ENCODE data around the gene SYNGR1. TPM values are rescaled to one million over a fixed set of nuclear protein-coding genes. Genes with fewer than 3 reads are reported as not detected.

Gene SYNGR1
- polyA plus RNA-seq, 1 donor = 11.2 TPM

DNA sequence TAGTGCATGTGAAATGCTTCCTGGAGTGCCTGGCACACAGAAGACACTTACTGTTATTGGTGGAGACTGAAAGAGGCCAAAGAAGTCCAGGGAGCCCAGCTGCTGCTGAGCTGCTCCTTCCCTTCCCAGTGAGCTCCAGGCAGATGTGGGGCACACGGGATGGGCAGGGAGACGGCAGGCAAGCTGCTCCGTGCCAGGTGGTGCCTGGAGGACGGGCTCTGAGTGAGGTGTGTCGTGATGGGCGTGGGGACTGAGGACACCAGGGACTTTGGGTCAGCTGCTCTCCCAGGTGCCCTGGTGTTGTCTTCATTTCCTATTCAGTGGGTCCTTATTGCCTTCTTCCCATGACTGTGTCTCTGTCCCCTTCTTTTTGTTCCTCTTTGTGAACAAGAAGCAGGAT, 69.3 kb downstream of the SYNGR1 start:
- Histone ChIP-seq H3K9me3 (ENCODE audit: control insufficient read depth, low read depth, low read length) (no peaks in the 10 kb centered on the region), H3K27ac (ENCODE audit: low read length) (no peak overlapping the region), H3K27me3 (ENCODE audit: control insufficient read depth, insufficient read depth, low read length) (no peaks in the 10 kb centered on the region), H3K4me1 (ENCODE audit: control insufficient read depth, insufficient read depth, low read length) (no peaks in the 10 kb centered on the region), H3K4me3 (ENCODE audit: low read length) (no peak overlapping the region), H3K36me3 (ENCODE audit: control insufficient read depth, insufficient read depth, low read length) (peaks cover 82% of the 10 kb centered on the region)
- no peak for DNase-seq
- WGBS (ENCODE audit: insufficient coverage, low lambda C conversion rate) = no CpG with 5 or more reads among the region's 6 CpGs

DNA sequence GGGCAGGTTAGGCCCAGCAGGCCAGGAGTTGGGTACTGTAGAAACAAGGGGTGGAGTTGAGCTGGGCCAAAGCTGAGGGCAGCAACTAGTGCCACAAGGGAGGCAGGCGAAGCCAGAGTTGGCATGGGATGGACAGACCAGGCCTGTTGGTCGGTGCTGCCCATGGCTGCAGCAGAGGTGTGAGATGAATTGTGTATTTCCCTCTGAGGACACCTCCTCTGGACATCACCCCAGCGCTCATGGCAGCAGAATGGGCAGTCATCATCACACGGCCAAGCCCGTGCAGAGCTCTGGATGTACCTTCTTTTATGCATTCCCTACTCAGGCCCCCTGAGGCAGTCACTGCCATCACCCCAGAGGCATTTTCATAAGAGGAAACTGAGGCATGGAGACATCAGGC, 70.1 kb downstream of the SYNGR1 start:
- H3K36me3 ChIP-seq (ENCODE audit: control insufficient read depth, insufficient read depth, low read length) = peaks cover 82% of the 10 kb centered on the region

GRCh38 chr22:39421691-39422090, 71.9 kb downstream of the SYNGR1 start:
- DNase-seq = no peak

More for the DNA sequence above, 70.1 kb downstream of the SYNGR1 start:
- Histone ChIP-seq H3K27me3 (ENCODE audit: control insufficient read depth, insufficient read depth, low read length) (no peaks in the 10 kb centered on the region), H3K4me1 (ENCODE audit: control insufficient read depth, insufficient read depth, low read length) (no peaks in the 10 kb centered on the region), H3K27ac (ENCODE audit: low read length) (no peak overlapping the region), H3K4me3 (ENCODE audit: low read length) (no peak overlapping the region), H3K9me3 (ENCODE audit: control insufficient read depth, low read depth, low read length) (no peaks in the 10 kb centered on the region)
- DNase-seq = no peak
- no CpG with 5 or more reads among the region's 5 CpGs for WGBS (ENCODE audit: insufficient coverage, low lambda C conversion rate)

DNA sequence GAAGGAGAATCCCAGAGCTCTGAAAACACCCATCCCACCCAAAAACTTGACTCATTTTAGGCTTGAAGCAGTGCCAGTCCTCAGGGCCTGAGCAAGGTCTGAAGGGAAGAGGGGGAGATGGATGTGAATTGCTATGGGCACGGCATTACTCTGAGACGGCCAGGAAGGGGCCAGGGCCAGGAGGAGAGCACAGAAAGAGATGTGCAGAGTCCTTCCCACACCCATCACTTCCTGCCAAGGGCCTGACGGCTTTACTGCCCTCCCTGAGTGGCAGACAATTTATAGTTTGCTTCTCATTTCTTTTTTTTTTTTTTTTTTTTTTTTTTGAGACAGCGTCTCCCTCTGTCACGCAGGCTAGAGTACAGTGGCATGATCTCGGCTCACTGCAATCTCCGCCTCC, 72.3 kb downstream of the SYNGR1 start:
- no peaks in the 10 kb centered on the region for H3K27me3 ChIP-seq (ENCODE audit: control insufficient read depth, insufficient read depth, low read length)
- peaks cover 74% of the 10 kb centered on the region for H3K36me3 ChIP-seq (ENCODE audit: control insufficient read depth, insufficient read depth, low read length)
- H3K9me3 ChIP-seq (ENCODE audit: control insufficient read depth, low read depth, low read length) = no peaks in the 10 kb centered on the region
- WGBS (ENCODE audit: insufficient coverage, low lambda C conversion rate) = no CpG with 5 or more reads among the region's 7 CpGs
- H3K4me3 ChIP-seq (ENCODE audit: low read length) = no peak overlapping the region
- no peak overlapping the region for H3K27ac ChIP-seq (ENCODE audit: low read length)
- no peak for DNase-seq
- H3K4me1 ChIP-seq (ENCODE audit: control insufficient read depth, insufficient read depth, low read length) = no peaks in the 10 kb centered on the region

More at GRCh38 chr22:39421691-39422090, 71.9 kb downstream of the SYNGR1 start:
- no peaks in the 10 kb centered on the region for H3K27me3 ChIP-seq (ENCODE audit: control insufficient read depth, insufficient read depth, low read length)
- no peak overlapping the region for H3K27ac ChIP-seq (ENCODE audit: low read length)
- H3K4me3 ChIP-seq (ENCODE audit: low read length) = no peak overlapping the region
- no peaks in the 10 kb centered on the region for H3K9me3 ChIP-seq (ENCODE audit: control insufficient read depth, low read depth, low read length)
- no peaks in the 10 kb centered on the region for H3K4me1 ChIP-seq (ENCODE audit: control insufficient read depth, insufficient read depth, low read length)
- no CpG with 5 or more reads among the region's 11 CpGs for WGBS (ENCODE audit: insufficient coverage, low lambda C conversion rate)
- H3K36me3 ChIP-seq (ENCODE audit: control insufficient read depth, insufficient read depth, low read length) = peaks cover 74% of the 10 kb centered on the region

GRCh38 chr22:39422721-39423120, 72.9 kb downstream of the SYNGR1 start:
- Histone ChIP-seq H3K4me1 (ENCODE audit: control insufficient read depth, insufficient read depth, low read length) (no peaks in the 10 kb centered on the region), H3K4me3 (ENCODE audit: low read length) (no peak overlapping the region), H3K9me3 (ENCODE audit: control insufficient read depth, low read depth, low read length) (no peaks in the 10 kb centered on the region), H3K27ac (ENCODE audit: low read length) (no peak overlapping the region), H3K27me3 (ENCODE audit: control insufficient read depth, insufficient read depth, low read length) (no peaks in the 10 kb centered on the region), H3K36me3 (ENCODE audit: control insufficient read depth, insufficient read depth, low read length) (peaks cover 75% of the 10 kb centered on the region)
- no peak for DNase-seq
- WGBS (ENCODE audit: insufficient coverage, low lambda C conversion rate) = no CpG with 5 or more reads among the region's 6 CpGs

DNA sequence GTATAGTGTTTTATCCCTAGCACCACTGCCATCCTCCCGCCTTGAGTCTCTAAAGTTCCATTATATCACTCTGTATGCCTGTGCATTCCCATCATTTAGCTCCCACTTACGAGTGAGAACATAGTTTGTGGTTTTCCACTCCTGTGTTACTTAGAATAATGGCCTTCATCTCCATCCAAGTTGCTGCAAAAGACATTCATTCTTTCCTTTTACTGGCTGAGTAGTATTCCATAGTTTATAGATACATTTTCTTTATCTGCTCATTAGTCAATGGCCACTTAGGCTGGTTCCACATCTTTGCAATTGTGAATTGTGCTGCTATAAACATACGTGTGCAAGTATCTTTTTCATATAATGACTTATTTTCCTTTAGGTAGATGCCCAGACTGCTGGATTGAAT, 74.2 kb downstream of the SYNGR1 start:
- H3K9me3 ChIP-seq (ENCODE audit: control insufficient read depth, low read depth, low read length) = no peaks in the 10 kb centered on the region
- H3K27ac ChIP-seq (ENCODE audit: low read length) = no peak overlapping the region
- peaks cover 74% of the 10 kb centered on the region for H3K36me3 ChIP-seq (ENCODE audit: control insufficient read depth, insufficient read depth, low read length)
- H3K27me3 ChIP-seq (ENCODE audit: control insufficient read depth, insufficient read depth, low read length) = no peaks in the 10 kb centered on the region
- no CpG with 5 or more reads among the region's 3 CpGs for WGBS (ENCODE audit: insufficient coverage, low lambda C conversion rate)
- no peaks in the 10 kb centered on the region for H3K4me1 ChIP-seq (ENCODE audit: control insufficient read depth, insufficient read depth, low read length)
- DNase-seq = no peak
- H3K4me3 ChIP-seq (ENCODE audit: low read length) = no peak overlapping the region

DNA sequence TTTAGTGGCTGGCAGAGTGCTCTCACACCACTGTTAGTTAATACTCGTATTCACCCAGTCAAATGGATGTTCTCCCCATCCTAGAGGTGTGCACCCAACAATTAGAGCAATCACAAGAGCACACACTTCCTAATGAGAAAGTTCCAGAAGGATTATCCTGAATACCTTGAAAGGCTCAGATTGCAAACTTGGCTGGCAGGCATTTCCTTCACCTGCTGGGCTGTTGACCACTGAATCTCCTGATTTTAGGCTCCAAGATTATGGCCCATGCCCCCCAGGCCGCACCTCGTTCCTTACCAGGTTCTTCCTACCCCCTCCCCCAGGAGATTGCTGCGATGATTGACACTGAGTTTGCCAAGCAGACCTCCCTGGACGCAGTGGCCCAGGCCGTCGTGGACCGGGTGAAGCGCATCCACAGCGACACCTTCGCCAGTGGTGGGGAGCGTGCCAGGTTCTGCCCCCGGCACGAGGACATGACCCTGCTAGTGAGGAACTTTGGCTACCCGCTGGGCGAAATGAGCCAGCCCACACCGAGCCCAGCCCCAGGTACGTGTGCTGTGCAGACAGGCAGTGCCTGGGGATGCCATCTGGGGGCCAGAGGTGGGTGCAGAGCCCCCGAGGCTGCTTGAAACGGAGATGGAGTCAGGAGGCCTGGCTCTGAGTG, 76.7 kb downstream of the SYNGR1 start:
- H3K27ac ChIP-seq (ENCODE audit: low read length) = no peak overlapping the region
- no peak overlapping the region for H3K4me3 ChIP-seq (ENCODE audit: low read length)
- no peak for DNase-seq
- H3K36me3 ChIP-seq (ENCODE audit: control insufficient read depth, insufficient read depth, low read length) = peaks cover 72% of the 10 kb centered on the region
- H3K9me3 ChIP-seq (ENCODE audit: control insufficient read depth, low read depth, low read length) = no peaks in the 10 kb centered on the region
- no peaks in the 10 kb centered on the region for H3K27me3 ChIP-seq (ENCODE audit: control insufficient read depth, insufficient read depth, low read length)
- no CpG with 5 or more reads among the region's 20 CpGs for WGBS (ENCODE audit: insufficient coverage, low lambda C conversion rate)
- H3K4me1 ChIP-seq (ENCODE audit: control insufficient read depth, insufficient read depth, low read length) = no peaks in the 10 kb centered on the region

- DNase-seq = no peak
- Histone ChIP-seq H3K9me3 (ENCODE audit: control insufficient read depth, low read depth, low read length) (no peaks in the 10 kb centered on the region), H3K4me3 (ENCODE audit: low read length) (no peak overlapping the region), H3K27me3 (ENCODE audit: control insufficient read depth, insufficient read depth, low read length) (no peaks in the 10 kb centered on the region), H3K27ac (ENCODE audit: low read length) (no peak overlapping the region), H3K4me1 (ENCODE audit: control insufficient read depth, insufficient read depth, low read length) (no peaks in the 10 kb centered on the region), H3K36me3 (ENCODE audit: control insufficient read depth, insufficient read depth, low read length) (peaks cover 73% of the 10 kb centered on the region)
- WGBS (ENCODE audit: insufficient coverage, low lambda C conversion rate) = no CpG with 5 or more reads among the region's 13 CpGs
Measured at GRCh38 chr22:39427751-39428596, 78.2 kb downstream of the SYNGR1 start.

DNA sequence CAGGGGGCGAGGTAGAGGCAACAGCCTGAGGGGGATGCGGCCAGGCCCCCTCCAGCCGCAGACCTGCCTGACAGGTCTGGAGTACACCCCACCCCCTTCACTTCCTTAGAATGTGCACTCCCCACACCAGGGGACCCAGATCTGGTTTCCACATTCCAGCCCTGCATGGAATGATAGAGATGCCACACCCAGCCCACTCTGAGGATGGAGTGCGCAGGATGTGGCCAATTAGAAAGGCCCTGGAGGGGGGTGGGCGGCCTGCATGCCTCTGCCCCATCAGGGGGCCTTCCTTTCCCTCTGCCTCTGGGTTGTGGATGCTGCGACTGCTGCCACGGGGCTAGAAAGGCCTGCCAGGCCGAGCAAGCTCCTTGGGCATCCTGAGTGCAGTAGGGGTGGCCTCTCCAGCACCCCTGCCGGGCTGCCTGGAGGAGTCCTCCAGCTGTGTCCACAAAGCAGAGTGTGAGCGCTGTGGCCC, 78.8 kb downstream of the SYNGR1 start:
- no peak for DNase-seq
- no peak overlapping the region for H3K4me3 ChIP-seq (ENCODE audit: low read length)
- H3K27ac ChIP-seq (ENCODE audit: low read length) = no peak overlapping the region
- peaks cover 75% of the 10 kb centered on the region for H3K36me3 ChIP-seq (ENCODE audit: control insufficient read depth, insufficient read depth, low read length)
- WGBS (ENCODE audit: insufficient coverage, low lambda C conversion rate) = no CpG with 5 or more reads among the region's 10 CpGs
- H3K27me3 ChIP-seq (ENCODE audit: control insufficient read depth, insufficient read depth, low read length) = no peaks in the 10 kb centered on the region
- no peaks in the 10 kb centered on the region for H3K4me1 ChIP-seq (ENCODE audit: control insufficient read depth, insufficient read depth, low read length)
- no peaks in the 10 kb centered on the region for H3K9me3 ChIP-seq (ENCODE audit: control insufficient read depth, low read depth, low read length)

GRCh38 chr22:39429186-39429585, 79.4 kb downstream of the SYNGR1 start:
- DNase-seq = no peak
- no peaks in the 10 kb centered on the region for H3K9me3 ChIP-seq (ENCODE audit: control insufficient read depth, low read depth, low read length)
- no peak overlapping the region for H3K4me3 ChIP-seq (ENCODE audit: low read length)
- WGBS (ENCODE audit: insufficient coverage, low lambda C conversion rate) = no CpG with 5 or more reads among the region's 13 CpGs
- no peaks in the 10 kb centered on the region for H3K27me3 ChIP-seq (ENCODE audit: control insufficient read depth, insufficient read depth, low read length)
- H3K27ac ChIP-seq (ENCODE audit: low read length) = no peak overlapping the region
- peaks cover 74% of the 10 kb centered on the region for H3K36me3 ChIP-seq (ENCODE audit: control insufficient read depth, insufficient read depth, low read length)
- H3K4me1 ChIP-seq (ENCODE audit: control insufficient read depth, insufficient read depth, low read length) = no peaks in the 10 kb centered on the region
